SK-N-DZ (cell line): ENCODE measurements around the gene RASSF7.

Source experiments
- DNase-seq: peaks from one replicate; pipeline ENCODE4 v3.0.0-alpha.2; 2015; ENCODE audit warnings: low spot score

Gene RASSF7

DNA sequence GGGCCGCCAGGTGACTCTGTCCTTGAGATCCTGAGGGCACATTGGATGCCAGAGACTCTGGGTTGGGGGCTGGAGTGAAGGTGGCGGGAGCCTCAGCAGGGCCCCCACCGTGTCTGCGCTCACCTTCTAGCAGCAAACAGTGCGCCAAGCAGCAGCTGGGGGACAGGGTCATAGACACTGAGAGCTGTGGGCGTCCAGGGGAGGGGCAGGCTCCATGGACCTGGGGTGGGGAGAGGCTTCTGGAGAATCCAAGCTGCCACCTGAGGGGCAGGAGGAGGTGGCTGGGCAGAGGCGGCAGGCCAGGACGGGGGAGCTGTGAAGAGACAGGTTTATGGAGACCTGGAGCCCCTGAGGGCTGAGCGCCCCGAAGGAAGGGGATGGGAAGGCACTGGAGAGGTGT, 23.5 kb downstream of the RASSF7 start:
- no peak for DNase-seq

DNA sequence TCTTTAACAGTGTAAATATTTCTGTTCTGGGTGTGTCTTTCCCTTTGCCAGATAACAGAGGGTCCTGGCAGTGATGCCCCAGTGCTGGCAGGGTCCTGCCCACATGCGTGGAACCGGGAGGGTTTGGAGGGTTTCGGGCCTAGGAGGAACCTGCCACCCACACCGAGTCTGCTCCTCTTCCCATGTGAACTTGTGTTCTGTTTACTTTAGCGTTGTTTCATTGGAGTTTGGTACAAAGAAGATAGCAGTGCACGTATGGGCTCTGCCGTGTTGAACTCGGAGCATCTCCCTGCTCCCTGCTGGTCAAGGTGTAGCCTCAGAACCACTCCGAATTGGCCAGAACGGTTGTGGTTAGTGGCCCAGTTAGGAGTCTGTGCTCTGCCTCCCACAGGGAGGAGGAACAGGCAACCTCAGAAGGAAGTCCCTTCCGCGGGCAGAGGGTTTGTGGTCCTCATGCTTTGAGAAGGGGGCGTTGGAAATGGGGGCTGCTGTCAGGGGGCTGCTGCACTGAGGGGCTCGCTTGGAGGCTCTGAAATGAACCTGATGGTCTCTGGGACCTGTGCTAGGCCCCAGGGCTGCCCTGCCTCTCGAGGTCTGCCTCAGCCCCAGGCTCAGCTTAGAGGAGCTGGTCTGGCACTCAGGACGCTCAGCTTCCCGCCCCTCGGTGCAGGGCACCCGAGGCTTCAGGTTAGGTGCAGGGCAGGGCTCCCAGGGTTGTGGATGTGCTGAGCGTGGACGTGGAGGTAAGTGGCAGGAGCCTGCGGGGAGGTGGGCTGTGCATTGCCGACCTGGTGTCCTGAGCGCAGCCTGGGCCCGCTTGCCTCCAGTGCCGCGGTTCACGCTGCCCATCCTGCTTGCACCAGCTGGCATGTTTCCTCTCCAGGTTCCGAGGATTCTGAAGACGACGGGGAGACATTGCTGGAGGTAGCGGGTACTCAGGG, 25.9 kb downstream of the RASSF7 start:
- no peak for DNase-seq

DNA sequence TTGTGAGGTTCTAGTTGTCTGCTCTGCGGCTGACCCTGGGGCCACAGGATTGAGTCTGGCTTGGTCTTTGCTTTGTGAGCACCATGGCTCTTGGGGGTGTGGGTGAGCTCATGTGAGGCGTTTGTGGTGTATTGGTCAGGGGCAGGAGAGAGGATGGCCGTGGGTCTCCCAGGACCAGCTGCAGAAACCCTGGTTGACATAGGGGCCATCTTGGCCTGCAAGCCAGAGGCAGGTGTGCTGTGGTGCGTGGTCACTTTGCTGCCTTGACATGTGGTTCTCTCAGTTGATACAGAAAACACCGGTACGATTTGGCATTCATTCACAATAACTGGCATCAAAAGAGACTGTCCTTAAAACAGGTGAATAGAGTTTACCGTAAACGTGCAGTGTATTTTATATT, 26.8 kb downstream of the RASSF7 start:
- no peak for DNase-seq

DNA sequence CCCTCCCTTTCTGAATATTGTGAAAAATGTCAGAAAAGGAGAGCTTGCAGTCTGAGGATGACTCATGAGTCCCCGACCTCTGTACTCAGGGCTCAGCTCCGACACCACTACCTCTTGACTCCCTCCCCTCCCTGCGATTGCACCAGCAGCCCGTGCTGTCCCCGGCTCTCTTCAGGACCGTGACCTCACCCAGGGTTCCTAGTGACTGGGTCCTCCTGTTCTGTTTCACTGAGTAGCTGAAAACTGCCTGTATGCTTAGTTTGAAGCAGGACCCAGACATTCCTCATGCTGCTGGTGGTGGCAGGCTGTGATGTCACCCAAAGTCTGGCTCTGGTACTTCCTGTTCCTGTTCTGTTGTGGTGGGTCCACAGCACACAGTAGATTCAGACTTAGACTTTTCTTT, 27.2 kb downstream of the RASSF7 start:
- DNase-seq, result no peak

DNA sequence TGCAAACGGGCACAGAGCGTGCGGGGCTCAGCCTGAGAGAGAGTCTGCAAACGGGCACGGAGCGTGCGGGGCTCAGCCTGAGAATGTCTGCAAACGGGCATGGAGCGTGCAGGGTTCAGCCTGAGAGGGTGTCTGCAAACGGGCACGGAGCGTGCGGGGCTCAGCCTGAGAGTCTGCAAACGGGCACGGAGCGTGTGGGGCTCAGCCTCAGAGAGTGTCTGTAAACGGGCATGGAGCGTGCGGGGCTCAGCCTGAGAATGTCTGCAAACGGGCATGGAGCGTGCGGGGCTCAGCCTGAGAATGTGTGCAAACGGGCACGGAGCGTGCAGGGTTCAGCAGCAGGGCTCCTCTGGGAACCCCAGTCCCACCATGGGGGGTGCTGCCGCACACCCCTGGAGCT, 29.0 kb downstream of the RASSF7 start:
- DNase-seq, result no peak

DNA sequence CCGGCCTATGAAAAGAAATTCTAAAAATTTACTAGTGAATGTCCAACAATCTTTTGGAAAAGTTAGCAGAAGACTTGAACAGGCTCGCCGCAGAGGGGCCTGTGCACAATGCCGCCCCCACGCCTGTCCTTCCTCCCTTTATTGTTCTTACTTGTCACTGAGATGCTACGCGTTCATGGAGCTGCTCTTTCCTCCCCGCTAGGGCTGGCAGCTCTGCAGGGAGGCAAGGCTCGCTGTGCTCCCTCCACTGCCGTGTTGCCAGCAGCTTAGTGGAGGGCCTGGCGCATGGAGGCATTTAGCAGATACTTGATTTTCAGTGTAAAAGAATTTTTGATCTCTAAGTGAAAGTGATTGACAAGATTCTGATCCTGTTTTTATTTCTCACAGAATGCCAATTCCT, 30.2 kb downstream of the RASSF7 start:
- DNase-seq, result no peak

DNA sequence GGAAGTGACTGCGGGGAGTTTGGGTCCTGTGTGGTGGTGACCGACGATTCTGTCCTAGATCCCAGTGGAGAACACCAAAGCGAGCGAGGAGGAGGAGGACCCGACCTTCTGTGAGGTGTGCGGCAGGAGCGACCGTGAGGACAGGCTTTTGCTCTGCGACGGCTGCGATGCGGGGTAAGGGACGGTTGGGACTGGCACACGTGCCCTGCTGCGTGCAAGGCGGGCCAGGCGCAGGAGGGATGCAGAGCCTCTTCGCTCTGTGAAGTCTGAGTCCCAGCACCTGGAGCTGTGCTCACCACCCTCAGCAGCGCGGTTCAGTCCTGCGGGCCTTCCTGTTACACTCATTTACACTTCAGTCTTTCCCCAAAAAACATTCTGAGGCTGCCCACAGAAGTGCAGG, 31.7 kb downstream of the RASSF7 start:
- DNase-seq, result no peak

DNA sequence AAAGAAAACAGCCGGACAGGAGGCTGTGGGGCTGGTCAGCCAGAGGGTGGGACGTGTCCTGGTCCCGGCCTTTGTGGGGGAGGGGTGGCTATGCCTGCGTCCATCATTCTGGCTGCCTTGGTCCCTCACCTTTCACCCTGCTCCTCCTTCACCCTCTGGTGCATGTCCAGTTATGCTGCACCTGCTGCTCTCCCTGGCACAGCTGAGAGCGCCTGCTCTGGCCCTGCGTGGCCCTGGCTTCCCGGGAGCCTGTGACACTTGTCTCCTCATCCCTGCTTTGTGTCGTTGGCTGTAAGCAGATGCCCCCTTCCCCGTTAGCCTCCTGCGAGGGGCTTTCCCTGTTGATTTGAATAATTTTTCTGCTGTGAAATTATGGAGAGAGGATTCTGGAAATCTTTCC, 32.1 kb downstream of the RASSF7 start:
- no peak for DNase-seq

DNA sequence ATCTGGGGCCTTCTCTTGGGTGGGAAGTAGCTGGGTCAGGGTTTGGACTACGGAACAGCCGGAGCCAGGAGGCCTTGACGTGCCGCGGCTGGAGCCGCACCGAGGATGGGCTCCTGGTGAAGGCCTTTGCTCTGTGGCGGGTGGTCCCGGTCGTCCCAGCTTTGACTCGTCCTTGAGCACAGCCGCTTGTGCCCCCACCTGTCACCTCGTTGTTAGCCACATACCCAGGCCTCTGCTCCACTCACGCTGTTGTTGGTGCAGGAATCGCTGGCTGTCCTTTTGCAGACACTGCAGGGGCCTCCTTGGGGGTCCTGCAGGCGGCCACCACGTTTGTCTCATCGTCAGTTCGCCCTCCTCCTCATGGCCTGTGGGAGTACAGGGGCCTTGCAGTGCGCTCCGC, 32.6 kb downstream of the RASSF7 start:
- no peak for DNase-seq

DNA sequence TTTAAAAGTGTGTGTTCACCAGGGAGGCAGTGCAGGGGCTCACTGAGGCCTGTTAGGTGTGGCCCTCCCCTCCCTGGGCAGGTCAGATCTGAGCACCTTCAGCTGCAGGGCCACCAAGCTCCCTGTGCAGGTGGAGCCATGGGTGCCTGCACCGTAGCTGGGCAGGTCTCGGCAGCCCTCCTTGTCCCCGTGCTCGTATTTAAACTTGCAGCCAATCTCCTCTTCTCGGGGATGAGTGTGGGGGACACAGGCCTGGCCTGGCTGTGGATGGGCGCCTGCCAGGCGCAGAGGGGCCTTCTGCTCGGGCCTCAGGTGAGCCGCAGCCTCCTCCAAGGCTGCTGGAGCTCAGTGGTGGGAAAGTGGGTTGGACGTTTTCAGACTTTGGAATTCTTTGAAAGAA, 34.6 kb downstream of the RASSF7 start:
- DNase-seq, result no peak

DNA sequence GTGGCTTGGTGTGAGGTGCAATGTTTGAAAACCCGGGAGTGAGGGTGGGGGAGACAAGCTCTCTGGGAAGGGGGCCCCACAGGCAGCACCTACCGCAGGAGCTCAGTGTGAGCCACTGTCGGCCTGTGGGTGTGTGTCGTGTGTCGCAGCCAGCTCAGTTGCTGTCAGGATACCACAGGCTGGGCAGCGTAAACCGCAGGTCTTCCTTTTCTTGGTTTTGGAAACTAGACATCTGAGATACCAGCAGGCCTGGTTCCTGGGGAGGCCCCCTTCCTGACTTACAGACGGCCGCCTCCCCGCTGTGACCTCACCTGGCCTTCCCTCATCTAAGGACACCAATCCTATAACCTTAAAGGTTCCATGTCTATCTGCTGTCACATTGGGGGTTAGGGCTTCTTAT, 35.6 kb downstream of the RASSF7 start:
- DNase-seq, result no peak

DNA sequence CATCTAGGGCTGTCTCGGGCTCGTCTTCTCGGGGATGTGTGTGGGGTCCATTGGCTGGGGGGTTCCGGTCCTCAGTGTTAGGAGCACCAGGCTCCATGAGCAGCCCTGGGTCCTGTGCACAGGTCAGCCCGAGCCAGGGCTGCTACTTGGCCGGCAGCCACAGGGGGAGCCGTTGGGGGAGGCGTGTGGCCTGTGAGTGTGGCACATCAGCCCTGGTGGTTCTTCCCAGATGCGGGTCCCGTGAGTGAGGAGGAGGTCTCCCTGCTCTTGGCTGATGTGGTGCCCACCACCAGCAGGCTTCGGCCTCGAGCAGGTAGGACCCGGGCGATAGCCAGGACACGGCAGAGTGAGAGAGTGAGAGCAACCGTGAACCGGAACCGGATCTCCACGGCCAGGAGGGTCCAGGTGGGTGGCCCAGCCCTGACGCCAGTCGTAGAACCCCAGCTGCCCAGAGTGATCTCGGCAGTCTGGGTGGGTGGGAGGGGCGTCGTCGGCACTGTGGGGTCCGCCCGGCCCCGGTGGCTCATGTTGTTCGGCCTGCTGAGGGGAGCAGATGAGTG, 36.5 kb downstream of the RASSF7 start:
- no peak for DNase-seq

DNA sequence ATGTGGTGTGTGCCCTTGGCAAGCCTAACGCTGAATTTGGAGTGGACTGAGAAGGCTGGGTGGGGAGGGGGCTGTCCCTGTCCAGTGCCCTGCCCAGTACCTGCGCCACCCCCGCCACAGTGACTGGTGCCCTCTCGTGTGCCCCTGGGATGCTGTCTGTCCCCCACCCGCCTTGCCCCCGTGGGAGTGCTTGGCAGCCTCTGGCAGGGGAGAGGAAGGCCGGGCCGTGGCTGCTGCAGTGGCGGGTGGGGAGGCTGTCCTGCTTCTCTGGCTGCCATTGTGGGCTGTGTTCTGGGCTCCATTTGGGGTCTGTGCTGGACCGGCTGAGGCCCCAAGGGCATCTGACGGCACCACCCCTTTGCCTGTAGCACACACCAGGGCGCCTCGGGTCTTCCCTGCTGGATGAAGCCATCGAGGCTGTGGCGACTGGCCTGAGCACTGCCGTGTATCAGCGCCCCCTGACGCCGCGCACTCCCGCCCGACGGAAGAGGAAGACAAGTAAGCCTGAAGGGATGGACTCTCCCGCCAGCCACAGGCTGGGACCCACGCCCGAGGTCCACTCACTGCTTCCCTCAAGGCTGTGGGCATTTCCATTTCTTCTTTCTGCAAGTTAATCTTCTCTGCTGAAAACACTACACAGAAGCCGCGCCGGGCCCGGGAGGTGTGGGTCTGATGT, 37.4 kb downstream of the RASSF7 start:
- no peak for DNase-seq

DNA sequence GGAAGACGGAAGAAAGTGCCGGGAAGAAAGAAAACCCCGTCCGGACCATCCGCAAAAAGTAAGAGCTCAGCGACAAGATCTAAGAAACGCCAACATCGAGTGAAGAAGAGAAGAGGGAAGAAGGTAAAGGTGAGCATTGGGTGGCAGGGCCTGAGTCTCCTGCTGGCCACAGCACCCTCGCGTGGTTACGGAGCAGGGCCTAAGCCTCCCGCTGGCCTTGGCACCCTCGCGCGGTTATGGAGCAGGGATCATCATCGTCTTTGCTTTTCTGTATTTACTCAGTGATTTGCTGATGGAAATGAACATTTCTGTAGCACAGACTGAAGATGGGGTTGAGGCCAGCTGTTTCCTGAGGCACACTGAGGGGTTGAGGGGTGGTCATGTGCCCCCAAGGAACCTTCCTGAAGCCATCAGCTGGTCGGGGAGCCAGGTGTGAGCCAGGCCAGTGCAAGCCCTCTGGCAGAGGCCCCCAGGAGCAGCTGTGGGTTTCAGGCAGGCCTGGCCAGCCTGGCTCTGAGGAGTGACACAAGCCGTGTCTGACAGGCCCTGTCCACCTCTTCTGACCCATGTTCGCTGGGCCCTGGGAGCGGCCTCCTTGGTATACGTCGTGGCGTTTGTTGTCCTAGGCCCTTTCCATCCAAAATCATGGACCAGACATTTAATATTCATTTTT, 40.9 kb downstream of the RASSF7 start:
- no peak for DNase-seq

DNA sequence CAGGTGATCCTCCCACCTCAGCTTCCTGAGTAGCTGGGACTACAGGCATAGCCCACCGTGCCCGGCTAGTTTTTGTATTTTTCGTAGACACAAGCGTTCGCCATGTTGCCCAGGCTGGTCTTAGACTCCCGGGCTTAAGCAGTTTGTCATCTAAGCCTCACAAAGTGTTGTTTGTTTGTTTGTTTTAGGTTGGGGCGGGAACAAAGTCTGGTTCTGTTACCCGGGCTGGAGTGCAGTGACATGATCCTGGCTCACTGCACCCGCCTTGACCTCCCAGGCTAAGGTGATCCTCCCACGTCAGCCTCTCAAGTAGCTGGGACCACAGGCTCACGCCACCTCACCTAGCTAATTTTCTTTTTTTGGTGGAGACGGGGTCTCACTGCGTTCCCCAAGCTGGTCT, 42.4 kb downstream of the RASSF7 start:
- no peak for DNase-seq

DNA sequence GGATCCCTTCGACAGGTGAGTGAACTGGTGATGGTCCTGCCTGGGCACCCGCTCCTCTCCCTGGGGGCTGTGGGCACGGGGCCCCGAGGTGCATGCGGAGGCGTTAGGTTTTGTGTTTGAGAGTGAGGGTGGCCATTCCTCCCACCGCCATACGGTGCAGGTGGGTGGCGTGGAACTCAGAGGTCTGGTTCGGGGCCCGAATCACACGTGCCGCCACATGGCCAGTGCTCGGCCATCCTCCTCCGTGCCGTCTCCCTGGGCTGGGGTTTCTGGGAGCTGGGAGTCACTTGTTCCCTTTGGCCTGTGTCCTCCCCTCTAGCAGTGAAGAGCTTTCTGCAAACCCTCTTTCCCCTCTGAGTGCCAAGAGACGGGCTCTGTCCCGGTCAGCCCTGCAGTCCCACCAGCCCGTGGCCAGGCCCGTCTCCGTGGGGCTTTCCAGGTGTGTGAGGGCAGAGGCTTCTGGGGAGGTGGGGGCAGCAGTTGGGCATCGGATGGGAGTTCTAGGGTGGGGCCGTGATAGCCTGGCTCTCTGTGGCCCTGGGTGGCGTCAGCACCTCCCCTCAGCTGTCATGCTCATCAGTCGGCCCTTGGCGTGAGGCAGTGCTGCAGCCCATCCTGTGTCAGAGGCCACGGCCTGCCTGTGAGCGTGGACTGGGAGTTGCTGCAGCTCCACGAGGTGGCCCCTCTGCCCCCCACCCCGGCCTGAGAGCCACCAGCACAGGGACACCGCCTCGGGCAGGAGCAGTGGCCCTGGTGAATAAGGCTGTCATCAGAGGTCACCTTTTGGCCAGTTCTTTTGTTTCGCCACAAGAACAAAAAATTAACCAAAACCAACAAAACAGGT, 44.7 kb downstream of the RASSF7 start:
- DNase-seq, result no peak

DNA sequence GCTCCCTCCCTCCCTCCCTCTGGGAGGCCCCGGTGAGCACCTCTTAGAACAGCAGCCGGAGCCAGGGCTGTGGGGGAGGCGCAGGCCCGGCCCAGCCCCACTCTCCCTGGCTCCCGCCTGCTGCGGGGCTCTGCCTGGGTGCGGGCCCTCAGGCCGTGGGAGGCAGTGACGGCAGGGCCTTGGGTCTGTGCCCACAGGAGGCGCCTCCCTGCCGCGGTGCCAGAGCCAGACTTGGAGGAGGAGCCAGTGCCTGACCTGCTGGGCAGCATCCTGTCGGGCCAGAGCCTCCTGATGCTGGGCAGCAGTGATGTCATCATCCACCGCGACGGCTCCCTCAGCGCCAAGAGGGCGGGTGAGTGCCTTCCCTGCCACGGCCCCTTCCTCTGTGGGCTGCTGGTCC, 45.5 kb downstream of the RASSF7 start:
- DNase-seq, result no peak

DNA sequence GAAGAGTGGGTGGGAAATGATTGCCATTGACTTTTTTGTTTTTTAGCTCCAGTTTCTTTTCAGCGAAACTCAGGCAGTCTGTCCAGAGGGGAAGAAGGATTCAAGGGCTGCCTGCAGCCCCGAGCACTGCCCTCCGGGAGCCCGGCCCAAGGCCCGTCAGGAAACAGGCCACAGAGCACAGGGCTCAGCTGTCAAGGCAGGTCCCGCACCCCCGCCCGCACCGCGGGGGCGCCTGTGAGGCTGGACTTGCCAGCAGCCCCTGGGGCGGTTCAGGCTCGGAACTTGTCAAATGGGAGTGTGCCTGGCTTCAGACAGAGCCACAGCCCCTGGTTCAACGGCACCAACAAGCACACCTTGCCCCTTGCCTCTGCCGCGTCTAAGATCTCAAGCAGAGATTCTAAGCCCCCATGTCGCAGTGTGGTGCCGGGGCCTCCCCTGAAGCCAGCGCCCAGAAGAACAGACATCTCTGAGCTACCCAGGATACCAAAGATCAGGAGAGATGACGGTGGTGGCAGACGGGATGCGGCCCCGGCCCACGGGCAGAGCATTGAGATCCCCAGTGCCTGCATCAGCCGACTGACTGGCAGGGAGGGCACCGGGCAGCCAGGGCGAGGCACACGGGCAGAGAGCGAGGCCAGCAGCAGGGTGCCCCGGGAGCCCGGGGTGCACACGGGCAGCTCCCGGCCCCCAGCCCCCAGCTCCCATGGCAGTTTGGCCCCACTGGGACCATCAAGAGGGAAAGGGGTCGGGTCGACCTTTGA, 46.4 kb downstream of the RASSF7 start:
- DNase-seq, result no peak

DNA sequence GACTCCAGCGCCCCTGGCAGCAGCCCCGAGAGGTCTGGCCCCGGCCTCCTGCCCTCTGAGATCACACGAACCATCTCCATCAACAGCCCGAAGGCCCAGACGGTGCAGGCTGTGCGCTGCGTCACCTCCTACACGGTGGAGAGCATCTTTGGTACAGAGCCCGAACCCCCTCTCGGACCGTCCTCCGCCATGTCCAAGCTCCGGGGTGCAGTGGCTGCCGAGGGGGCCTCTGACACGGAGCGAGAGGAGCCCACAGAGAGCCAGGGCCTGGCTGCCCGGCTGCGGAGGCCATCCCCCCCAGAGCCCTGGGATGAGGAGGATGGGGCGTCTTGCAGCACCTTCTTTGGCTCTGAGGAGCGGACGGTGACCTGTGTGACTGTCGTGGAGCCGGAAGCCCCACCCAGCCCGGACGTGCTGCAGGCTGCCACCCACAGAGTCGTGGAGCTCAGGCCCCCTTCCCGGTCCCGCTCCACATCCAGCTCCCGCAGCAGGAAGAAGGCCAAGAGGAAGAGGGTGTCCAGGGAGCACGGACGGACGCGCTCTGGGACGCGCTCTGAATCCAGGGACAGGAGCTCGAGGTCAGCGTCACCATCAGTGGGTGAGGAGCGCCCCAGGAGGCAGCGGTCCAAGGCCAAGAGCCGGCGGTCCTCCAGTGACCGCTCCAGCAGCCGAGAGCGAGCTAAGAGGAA, 47.3 kb downstream of the RASSF7 start:
- no peak for DNase-seq

DNA sequence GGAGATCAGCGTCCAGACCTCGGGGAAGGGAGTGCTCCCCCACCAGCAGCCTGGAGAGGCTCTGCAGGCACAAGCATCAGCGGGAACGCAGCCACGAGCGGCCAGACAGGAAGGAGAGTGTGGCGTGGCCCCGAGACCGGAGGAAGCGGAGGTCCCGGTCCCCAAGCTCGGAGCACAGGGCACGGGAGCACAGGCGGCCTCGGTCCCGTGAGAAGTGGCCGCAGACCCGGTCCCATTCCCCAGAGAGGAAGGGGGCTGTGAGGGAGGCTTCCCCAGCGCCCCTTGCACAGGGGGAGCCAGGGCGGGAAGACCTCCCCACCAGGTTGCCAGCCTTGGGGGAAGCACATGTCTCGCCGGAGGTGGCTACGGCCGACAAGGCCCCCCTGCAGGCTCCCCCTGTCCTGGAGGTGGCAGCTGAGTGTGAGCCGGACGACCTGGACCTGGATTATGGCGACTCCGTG, 48.1 kb downstream of the RASSF7 start:
- DNase-seq, result no peak
